Stomach smooth muscle (tissue), 2 donors: Measurements from ENCODE around the gene AJM1.
A peak's percentile ranks its signal among the peaks of the same experiment; 100 is the strongest.

ENCODE experiments used
- H3K27ac ChIP-seq: one replicate; pipeline ENCODE4 v1.7.0; 2013; ENCODE audit warnings: mild to moderate bottlenecking, low read length, inconsistent platforms
- H3K27me3 ChIP-seq, 2 donors: one replicate each; pipeline ENCODE4 v1.7.0; 2013; ENCODE audit warnings: low read length in 2 of 2; ENCODE audit not compliant: insufficient read depth in 2 of 2, control insufficient read depth in 1 of 2
- H3K36me3 ChIP-seq, 2 donors: one replicate each; pipeline ENCODE4 v1.7.0; 2013; ENCODE audit warnings: low read length in 2 of 2; ENCODE audit not compliant: control insufficient read depth in 2 of 2, insufficient read depth in 2 of 2
- H3K4me1 ChIP-seq: one replicate; pipeline ENCODE4 v1.7.0; 2013; ENCODE audit warnings: low read length; ENCODE audit not compliant: control insufficient read depth, insufficient read depth
- H3K4me3 ChIP-seq, 2 donors: one replicate each; pipeline ENCODE4 v1.7.0; 2013; ENCODE audit warnings: low read length in 2 of 2
- H3K9ac ChIP-seq, 2 donors: one replicate each; pipeline ENCODE4 v1.7.0; 2013; ENCODE audit warnings: low read length in 2 of 2, mild to moderate bottlenecking in 1 of 2
- H3K9me3 ChIP-seq, 2 donors: one replicate each; pipeline ENCODE4 v1.7.0; 2013; ENCODE audit warnings: low read length in 2 of 2; ENCODE audit not compliant: control insufficient read depth in 2 of 2
- donor health status: healthy.
- donor health status: Pancreatic carcinoma.

Gene AJM1

GRCh38 chr9:136848393-136849037 is 6.2 kb downstream of the AJM1 start:
- peak overlapping the region; percentile 64 for H3K9ac ChIP-seq
- H3K27ac ChIP-seq: no peak overlapping the region
- H3K4me3 ChIP-seq: peak overlapping the region; percentile 90 to 92
- H3K36me3 ChIP-seq: peaks cover 0 to 4% of the 10 kb centered on the region in 2 donors
- H3K4me1 ChIP-seq: peaks cover 48% of the 10 kb centered on the region
- H3K27me3 ChIP-seq: peaks cover 10 to 38% of the 10 kb centered on the region in 2 donors
- no peaks in the 10 kb centered on the region for H3K9me3 ChIP-seq

- Histone ChIP-seq H3K9ac (peak within 1 kb of the TSS; percentile 64 to 75), H3K27ac (peak within 1 kb of the TSS; percentile 41), H3K36me3 (peaks cover 0 to 4% of the 10 kb centered on the region in 2 donors), H3K27me3 (peaks cover 9 to 33% of the 10 kb centered on the region in 2 donors), H3K4me3 (peak within 1 kb of the TSS; percentile 90 to 92), H3K4me1 (peaks cover 41% of the 10 kb centered on the region), H3K9me3 (no peaks in the 10 kb centered on the region)
These were observed 7.0 kb downstream of the AJM1 start, which contains the start of gene PHPT1 for GRCh38 chr9:136849038-136849959. Gene PHPT1 (plus strand): TSS chr9:136849409. CDS start chr9:136849431, 22 bp downstream.

DNA sequence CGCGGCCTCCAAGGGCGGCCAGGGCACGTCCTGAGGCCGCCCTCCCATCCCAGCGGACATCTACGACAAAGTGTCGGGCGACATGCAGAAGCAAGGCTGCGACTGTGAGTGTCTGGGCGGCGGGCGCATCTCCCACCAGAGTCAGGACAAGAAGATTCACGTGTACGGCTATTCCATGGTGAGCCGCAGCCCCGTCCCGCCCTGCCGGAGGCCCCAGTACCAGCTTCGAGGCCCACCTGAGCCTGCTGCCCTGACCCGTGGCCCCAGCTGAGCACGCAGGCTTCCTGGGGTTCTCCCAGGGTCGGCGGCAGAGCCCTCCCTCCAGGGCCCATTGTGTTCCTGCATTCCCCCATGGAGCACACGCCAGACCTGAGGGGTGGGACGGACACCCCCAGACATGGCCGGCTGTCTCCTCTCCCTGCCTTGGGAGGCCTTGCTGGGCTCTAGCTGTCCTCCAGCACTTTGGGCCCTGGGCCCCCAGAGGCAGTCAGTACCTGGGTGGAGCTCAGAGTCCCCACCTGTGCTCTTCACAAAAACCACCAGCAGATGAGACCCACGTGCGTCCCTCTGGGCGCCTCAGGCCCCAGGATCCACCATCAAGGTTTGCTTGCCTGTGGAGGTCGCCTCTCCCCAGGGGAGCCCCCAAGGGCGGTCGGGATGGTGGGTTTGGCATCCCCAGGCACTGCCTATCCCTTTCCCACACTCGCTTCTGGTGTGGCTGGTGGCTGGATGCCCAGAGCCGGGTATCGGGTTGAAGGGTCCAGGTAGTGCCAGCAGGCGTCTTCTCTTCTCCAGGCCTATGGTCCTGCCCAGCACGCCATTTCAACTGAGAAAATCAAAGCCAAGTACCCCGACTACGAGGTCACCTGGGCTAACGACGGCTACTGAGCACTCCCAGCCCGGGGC is 7.9 kb downstream of the AJM1 start:
- peak overlapping the region; percentile 90 to 92 for H3K4me3 ChIP-seq
- H3K9ac ChIP-seq: peak overlapping the region; percentile 62 to 75
- H3K27me3 ChIP-seq: peaks cover 7 to 28% of the 10 kb centered on the region in 2 donors
- no peaks in the 10 kb centered on the region for H3K9me3 ChIP-seq
- peaks cover 0 to 4% of the 10 kb centered on the region in 2 donors for H3K36me3 ChIP-seq
- peaks cover 38% of the 10 kb centered on the region for H3K4me1 ChIP-seq
- H3K27ac ChIP-seq: peak overlapping the region; percentile 41

DNA sequence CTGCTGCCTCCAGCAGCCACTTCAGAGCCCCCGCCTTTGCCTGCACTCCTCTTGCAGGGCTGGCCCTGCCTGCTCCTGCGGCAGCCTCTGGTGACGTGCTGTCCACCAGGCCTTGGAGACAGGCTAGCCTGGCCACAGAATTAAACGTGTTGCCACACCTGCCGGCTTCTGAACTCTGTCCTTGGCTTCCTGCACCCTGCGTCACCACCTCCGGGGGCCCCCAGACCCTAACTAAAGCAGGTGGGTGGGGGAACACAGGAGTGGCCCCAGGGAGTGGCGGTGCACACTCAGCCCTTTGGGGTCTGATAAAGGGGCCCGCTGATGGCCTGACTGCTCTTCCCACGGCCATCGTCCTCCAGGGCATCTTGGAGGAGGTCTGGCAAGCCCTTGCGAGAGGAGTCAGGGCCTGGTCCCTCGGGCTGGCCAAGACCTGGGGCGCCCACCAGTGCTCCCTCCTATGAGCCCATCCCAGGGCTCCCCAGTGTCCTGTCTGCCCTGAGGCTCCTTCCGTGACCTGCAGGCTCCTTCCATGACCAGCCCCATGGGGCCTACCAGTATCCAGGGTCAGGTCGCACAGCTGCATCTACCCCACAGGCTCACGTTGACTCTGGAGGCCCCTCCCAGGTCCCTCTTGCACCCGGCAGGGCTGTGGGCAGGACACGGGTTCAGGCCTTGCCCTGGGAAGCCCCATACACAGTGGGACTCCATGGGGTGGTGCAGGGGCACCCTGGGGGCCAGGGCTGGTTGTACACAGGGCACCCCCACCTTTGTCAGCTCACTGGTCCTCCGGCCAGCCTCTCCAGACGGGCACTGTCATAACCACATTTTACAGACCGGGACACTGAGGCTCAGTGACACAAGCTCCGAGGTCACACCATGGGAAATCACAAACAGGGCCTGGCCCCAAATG is 8.8 kb downstream of the AJM1 start:
- Histone ChIP-seq H3K4me3 (no peak overlapping the region), H3K4me1 (peaks cover 36% of the 10 kb centered on the region), H3K9ac (no peak overlapping the region), H3K27ac (no peak overlapping the region), H3K9me3 (no peaks in the 10 kb centered on the region), H3K36me3 (peaks cover 0 to 4% of the 10 kb centered on the region in 2 donors), H3K27me3 (peaks cover 7 to 19% of the 10 kb centered on the region in 2 donors)

DNA sequence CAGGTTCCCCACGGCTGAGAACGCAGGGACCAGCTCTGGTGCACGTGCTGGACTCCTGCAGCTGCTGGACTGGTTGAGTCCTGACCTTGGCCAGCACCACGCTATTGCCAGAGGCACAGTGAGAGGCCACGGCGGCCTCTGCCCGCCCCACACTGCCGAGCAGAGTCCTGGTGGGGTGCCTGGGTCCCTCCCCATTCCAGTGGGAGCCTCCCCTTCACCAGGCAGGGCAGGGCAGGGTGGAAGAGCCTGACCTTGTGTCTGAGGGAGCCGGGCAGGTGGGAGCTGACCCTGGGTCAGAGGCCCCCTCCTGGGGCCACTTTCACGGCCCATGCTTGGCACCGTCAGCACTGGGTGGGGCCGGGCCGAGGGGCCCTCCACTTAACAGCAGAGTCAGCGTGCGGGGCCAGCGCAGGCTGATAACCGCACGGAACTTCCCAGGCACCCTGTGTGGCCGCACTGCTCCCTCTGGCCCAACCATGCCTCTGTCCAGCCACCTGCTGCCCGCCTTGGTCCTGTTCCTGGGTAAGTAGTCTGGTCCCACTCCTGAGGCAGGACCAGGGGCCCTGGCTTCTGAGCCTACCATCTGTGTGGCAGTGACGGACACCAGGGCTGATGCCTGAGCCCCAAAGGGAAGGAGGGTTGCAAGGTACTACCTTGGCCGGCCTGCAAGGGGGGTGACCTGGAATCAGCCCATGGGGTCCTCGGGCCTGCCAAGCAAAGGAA is 9.8 kb downstream of the AJM1 start, which contains the start of gene MAMDC4:
MAMDC4 (plus strand) TSS at position 406 of the 723 bp plus-strand sequence; CDS start at position 477, 71 bp downstream.
- Histone ChIP-seq H3K9me3 (no peaks in the 10 kb centered on the region), H3K27ac (no peak within 1 kb of the TSS), H3K27me3 (peaks cover 4 to 9% of the 10 kb centered on the region in 2 donors), H3K4me1 (peaks cover 27% of the 10 kb centered on the region), H3K9ac (no peak within 1 kb of the TSS), H3K4me3 (no peak within 1 kb of the TSS), H3K36me3 (peaks cover 0 to 4% of the 10 kb centered on the region in 2 donors)

DNA sequence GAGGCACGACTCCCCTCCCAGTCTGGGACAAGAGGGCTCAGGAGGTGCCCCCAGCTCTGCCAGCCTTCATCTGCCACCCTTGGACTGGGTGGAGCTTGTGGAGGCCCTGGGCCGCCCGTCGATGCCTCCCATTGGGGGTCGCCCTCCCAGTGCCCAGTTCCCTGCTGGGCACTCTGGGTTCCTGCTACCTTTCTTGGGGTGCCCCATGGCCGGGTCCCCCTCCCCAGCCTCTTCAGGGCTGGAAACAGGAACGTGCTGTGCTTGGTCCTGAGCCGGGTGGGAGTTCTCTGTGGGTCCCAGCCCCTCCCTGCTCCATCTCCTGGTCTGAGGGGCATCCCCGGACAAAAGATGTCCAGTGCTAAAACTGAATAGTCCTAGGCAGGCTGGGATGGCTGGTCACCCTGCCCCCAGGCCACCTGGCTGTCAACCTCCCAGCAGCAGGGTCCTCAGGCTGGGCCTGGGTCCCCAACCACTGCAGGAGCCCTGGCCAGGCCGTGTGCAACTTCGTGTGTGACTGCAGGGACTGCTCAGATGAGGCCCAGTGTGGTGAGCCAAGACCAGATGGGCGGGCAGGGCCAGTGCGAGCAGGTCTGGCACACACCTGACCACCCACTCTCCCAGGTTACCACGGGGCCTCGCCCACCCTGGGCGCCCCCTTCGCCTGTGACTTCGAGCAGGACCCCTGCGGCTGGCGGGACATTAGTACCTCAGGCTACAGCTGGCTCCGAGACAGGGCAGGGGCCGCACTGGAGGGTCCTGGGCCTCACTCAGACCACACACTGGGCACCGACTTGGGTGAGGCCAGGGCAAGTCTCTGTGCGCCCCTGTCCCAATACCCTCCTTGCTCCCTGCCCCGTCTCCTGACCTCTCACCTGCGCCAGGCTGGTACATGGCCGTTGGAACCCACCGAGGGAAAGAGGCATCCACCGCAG is 10.7 kb downstream of the AJM1 start:
- H3K4me1 ChIP-seq: peaks cover 22% of the 10 kb centered on the region

DNA sequence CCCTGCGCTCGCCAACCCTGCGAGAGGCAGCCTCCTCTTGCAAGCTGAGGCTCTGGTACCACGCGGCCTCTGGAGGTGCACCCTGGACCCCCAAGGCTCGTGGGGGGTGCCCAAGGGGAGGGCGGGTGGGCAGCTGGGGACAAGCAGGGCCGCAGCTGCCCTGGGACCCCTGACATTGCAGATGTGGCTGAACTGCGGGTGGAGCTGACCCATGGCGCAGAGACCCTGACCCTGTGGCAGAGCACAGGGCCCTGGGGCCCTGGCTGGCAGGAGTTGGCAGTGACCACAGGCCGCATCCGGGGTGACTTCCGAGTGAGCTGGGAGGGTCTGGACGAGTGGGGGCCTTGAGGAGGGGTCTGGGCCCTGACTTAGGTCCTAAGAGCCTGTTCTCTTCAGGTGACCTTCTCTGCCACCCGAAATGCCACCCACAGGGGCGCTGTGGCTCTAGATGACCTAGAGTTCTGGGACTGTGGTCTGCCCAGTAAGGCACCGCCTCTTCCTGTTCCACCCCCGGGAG is 11.4 kb downstream of the AJM1 start:
- no peaks in the 10 kb centered on the region for H3K9me3 ChIP-seq
- H3K27me3 ChIP-seq: no peaks in the 10 kb centered on the region
- H3K9ac ChIP-seq: no peak overlapping the region
- no peak overlapping the region for H3K27ac ChIP-seq
- H3K4me3 ChIP-seq: no peak overlapping the region
- peaks cover 22% of the 10 kb centered on the region for H3K4me1 ChIP-seq
- peaks cover 0 to 4% of the 10 kb centered on the region in 2 donors for H3K36me3 ChIP-seq

More for the DNA sequence above, 10.7 kb downstream of the AJM1 start:
- Histone ChIP-seq H3K27me3 (peaks cover 0 to 4% of the 10 kb centered on the region in 2 donors), H3K9ac (no peak overlapping the region), H3K27ac (no peak overlapping the region), H3K9me3 (no peaks in the 10 kb centered on the region), H3K36me3 (peaks cover 0 to 4% of the 10 kb centered on the region in 2 donors), H3K4me3 (no peak overlapping the region)

GRCh38 chr9:136854113-136854841 is 12.0 kb downstream of the AJM1 start:
- Histone ChIP-seq H3K27ac (no peak overlapping the region), H3K4me3 (no peak overlapping the region), H3K9ac (no peak overlapping the region), H3K27me3 (no peaks in the 10 kb centered on the region), H3K9me3 (no peaks in the 10 kb centered on the region), H3K36me3 (peaks cover 0 to 4% of the 10 kb centered on the region in 2 donors), H3K4me1 (peaks cover 28% of the 10 kb centered on the region)
